Vagina (tissue), 2 donors: ENCODE measurements around the gene DMD.

Experiments used
- CTCF ChIP-seq, 3 experiments: fragments of 450-650 bp in 2 of 3; fragments of 200-600 bp in 1 of 3; sonication (generic) in 1 of 3; IDR thresholded peaks; one replicate each; pipeline ENCODE4 v1.5.1; 2017 to 2019; ENCODE audit warnings: antibody characterized with exemption in 3 of 3, mild to moderate bottlenecking in 2 of 3, moderate library complexity in 2 of 3
- POLR2AphosphoS5 ChIP-seq, 2 donors: sonication (generic); formaldehyde crosslinking; IDR thresholded peaks; one replicate each; pipeline ENCODE4 v1.9.0; 2017; ENCODE audit warnings: antibody characterized with exemption in 2 of 2, mild to moderate bottlenecking in 2 of 2, low read depth in 1 of 2; ENCODE audit not compliant: insufficient read depth in 1 of 2

- no peak for TF ChIP-seq POLR2AphosphoS5 (IDR thresholded peaks at IDR 0.05; ENCODE audit: insufficient read depth in 1 of 2, low read depth in 1 of 2)
- TF ChIP-seq CTCF (IDR thresholded peaks at IDR 0.05): no peak
Observed at GRCh38 chrX:31500921-31501320, 1710.4 kb downstream of the DMD start.
